Transverse colon (tissue), 4 donors: Measurements from ENCODE around the gene MN1. TPM values are rescaled to one million over a fixed set of nuclear protein-coding genes. Genes with fewer than 3 reads are reported as not detected.

Experiments used
- DNase-seq: peaks from one replicate; pipeline ENCODE4 v3.0.0-alpha.2; 2019
- H3K27ac ChIP-seq, 4 donors: fragments of 200-600 bp; sonication (generic); 2 replicates each; pipeline ENCODE4 v1.5.1; 2016 to 2018; ENCODE audit warnings: inconsistent platforms in 4 of 4
- H3K27me3 ChIP-seq: fragments of 200-600 bp; sonication (generic); 2 replicates; pipeline ENCODE4 v1.5.1; 2017; ENCODE audit warnings: inconsistent platforms
- H3K36me3 ChIP-seq, 4 donors: fragments of 200-600 bp; sonication (generic); 2 replicates each; pipeline ENCODE4 v1.5.1; 2017 to 2019; ENCODE audit warnings: inconsistent platforms in 4 of 4
- H3K4me1 ChIP-seq, 4 donors: fragments of 200-600 bp; sonication (generic); 2 replicates each; pipeline ENCODE4 v1.5.1; 2017 to 2020; ENCODE audit warnings: inconsistent platforms in 4 of 4
- H3K4me3 ChIP-seq, 4 donors: fragments of 200-600 bp; sonication (generic); 1 replicate in 1 of 4; 2 replicates in 3 of 4; pipeline versions ENCODE4 v1.5.1 to v1.6.1; 2017 to 2019; ENCODE audit warnings: inconsistent platforms in 4 of 4
- H3K9me3 ChIP-seq, 2 donors: fragments of 200-600 bp; sonication (generic); 2 replicates each; pipeline ENCODE4 v1.5.1; 2017 to 2019; ENCODE audit warnings: inconsistent platforms in 2 of 2
- EP300 ChIP-seq: sonication (generic); formaldehyde crosslinking; IDR thresholded peaks from one replicate; pipeline ENCODE4 v1.6.1; 2017; ENCODE audit warnings: antibody characterized with exemption, low read depth
- POLR2A ChIP-seq: fragments of 450-650 bp; IDR thresholded peaks from one replicate; pipeline ENCODE4 v1.6.1; 2016; ENCODE audit warnings: antibody characterized with exemption, mild to moderate bottlenecking, moderate library complexity
- POLR2AphosphoS5 ChIP-seq, 3 donors: sonication (generic); formaldehyde crosslinking; IDR thresholded peaks; one replicate each; pipeline ENCODE4 v1.6.1; 2016; ENCODE audit warnings: antibody characterized with exemption in 3 of 3
- WGBS, 2 donors: methylation state at CpG; one replicate each; pipeline ENCODE4 v1.1.5; 2018; ENCODE audit warnings: low coverage in 1 of 2; 5-methylcytosine and 5-hydroxymethylcytosine counted together
- in situ Hi-C, 4 donors: fragments of 200-750 bp; cut with MboI; loops; one replicate each; pipeline versions ENCODE4 v1.15.0 to v1.15.1; 2017; ENCODE audit warnings: low sequenced_read_pairs in 3 of 4, low pct_ligation_motif_present in 1 of 4, low pct_unique_long_range_greater_than_20kb in 1 of 4
- intact Hi-C: fragments of 100-400 bp; cut with DNase I; formaldehyde crosslinking; loops from one replicate; pipeline ENCODE4 v1.15.1; 2023; ENCODE audit warnings: low total_unique reads
- total RNA-seq, 4 donors: library from RNA; depleted of rRNA; stranded (reverse); fragments of >200 nt; gene quantifications; one replicate each; pipeline ENCODE4 v1.1.0, GENCODE V29; 2016
- TF ChIP-seq, protein P1 (sequence below), 5 experiments: fragments of 200-600 bp in 3 of 5; fragments of 450-650 bp in 2 of 5; sonication (generic) in 3 of 5; IDR thresholded peaks; 1 replicate in 2 of 5; 2 replicates in 3 of 5; pipeline ENCODE4 v1.5.1; 2016 to 2017; ENCODE audit warnings: antibody characterized with exemption in 5 of 5, inconsistent platforms in 3 of 5, mild to moderate bottlenecking in 2 of 5, moderate library complexity in 1 of 5

MN1 gene
- total RNA-seq, 4 donors from 2014 or later, result 1.1 to 4.2 (median 3.0) TPM

DNA sequence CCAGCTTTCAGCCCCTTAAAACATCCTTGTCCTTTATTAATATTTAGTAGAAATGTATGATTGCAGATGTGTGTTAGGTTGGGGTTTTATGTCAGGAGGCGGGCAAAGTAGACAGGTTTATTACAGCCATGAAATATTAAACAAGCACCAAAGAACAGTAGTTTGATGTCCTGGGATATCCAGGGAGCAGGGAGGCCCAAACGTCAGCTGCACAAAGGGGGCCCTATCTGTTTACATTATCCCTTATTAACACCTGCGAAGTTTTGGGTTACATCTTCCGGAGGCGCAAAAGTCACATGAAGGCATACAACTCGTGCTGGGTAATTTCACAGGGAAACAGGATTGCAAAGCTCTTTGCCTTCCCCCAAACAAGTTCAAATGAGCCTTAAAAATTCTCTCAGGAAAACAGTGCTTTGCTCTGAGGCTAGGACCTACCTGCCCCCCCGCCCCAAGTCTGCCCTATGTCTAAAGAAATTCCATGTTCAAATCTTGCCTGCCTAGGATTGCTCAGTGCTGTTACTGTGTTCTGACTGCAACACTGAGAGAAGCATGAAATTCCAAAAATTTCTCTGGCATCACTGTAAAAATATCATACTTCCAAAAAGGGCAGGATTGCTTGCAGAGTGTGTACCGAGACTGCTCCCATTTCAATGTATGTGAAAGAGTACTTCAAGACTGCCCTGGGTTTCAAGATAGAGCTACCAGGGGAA, 8.9 kb downstream of the MN1 start:
- no peak for DNase-seq
- peaks cover 13% of the 10 kb centered on the region for H3K27me3 ChIP-seq
- H3K9me3 ChIP-seq, result no peaks in the 10 kb centered on the region
- no peak overlapping the region for H3K4me3 ChIP-seq
- no peaks in the 10 kb centered on the region for H3K4me1 ChIP-seq
- TF ChIP-seq EP300 (no peak), POLR2AphosphoS5 (IDR thresholded peaks at IDR 0.05) (no peak)
- TF ChIP-seq, protein P1, sequence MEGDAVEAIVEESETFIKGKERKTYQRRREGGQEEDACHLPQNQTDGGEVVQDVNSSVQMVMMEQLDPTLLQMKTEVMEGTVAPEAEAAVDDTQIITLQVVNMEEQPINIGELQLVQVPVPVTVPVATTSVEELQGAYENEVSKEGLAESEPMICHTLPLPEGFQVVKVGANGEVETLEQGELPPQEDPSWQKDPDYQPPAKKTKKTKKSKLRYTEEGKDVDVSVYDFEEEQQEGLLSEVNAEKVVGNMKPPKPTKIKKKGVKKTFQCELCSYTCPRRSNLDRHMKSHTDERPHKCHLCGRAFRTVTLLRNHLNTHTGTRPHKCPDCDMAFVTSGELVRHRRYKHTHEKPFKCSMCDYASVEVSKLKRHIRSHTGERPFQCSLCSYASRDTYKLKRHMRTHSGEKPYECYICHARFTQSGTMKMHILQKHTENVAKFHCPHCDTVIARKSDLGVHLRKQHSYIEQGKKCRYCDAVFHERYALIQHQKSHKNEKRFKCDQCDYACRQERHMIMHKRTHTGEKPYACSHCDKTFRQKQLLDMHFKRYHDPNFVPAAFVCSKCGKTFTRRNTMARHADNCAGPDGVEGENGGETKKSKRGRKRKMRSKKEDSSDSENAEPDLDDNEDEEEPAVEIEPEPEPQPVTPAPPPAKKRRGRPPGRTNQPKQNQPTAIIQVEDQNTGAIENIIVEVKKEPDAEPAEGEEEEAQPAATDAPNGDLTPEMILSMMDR (IDR thresholded peaks at IDR 0.05), result no peak
- in situ Hi-C loops (no loop called here), intact Hi-C loops (loop anchor here (10.0 kb wide), 1 partner anchor 578 kb away; no protein-coding TSS in a partner anchor)
- no peaks in the 10 kb centered on the region for H3K36me3 ChIP-seq
- 61 to 66% methylated on average over 6 to 8 of the region's 8 CpGs for WGBS, 2 donors
- H3K27ac ChIP-seq, result peak overlapping the region in 3 of 4 donors; percentile 1 to 51 (median 5)

DNA sequence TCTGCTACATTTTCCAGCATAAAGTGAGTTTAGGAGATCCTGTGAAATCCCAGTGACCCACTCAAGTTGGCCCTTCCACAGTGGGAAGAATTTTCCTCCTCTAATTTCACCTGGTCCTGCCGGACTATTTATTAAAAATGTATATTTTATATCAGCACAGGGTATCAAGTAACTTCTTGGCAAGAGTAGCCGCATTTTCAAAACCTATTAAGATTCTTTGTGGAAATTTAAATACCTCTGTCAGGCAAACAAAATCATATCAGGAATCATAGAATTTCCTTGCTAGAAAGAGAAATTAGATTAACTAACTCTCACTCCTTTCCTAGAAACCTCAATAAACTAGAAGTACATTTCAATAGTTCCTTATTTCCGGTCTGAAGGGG, 9.7 kb downstream of the MN1 start:
- Histone ChIP-seq H3K27me3 (peaks cover 5% of the 10 kb centered on the region), H3K4me3 (no peak overlapping the region), H3K9me3 (no peaks in the 10 kb centered on the region), H3K27ac (peak overlapping the region in 3 of 4 donors; percentile 27 to 51 (median 36)), H3K36me3 (no peaks in the 10 kb centered on the region), H3K4me1 (no peaks in the 10 kb centered on the region)
- 58 to 63% methylated on average over 3 of the region's 3 CpGs for WGBS, 2 donors
- in situ Hi-C loops (no loop called here), intact Hi-C loops (loop anchor here (10.0 kb wide), 1 partner anchor 577 kb away; no protein-coding TSS in a partner anchor)
- TF ChIP-seq POLR2AphosphoS5 (IDR thresholded peaks at IDR 0.05), result no peak
- TF ChIP-seq, protein P1 (IDR thresholded peaks at IDR 0.05), result no peak
- no peak for TF ChIP-seq EP300
- no peak for TF ChIP-seq POLR2A
- no peak for DNase-seq

DNA sequence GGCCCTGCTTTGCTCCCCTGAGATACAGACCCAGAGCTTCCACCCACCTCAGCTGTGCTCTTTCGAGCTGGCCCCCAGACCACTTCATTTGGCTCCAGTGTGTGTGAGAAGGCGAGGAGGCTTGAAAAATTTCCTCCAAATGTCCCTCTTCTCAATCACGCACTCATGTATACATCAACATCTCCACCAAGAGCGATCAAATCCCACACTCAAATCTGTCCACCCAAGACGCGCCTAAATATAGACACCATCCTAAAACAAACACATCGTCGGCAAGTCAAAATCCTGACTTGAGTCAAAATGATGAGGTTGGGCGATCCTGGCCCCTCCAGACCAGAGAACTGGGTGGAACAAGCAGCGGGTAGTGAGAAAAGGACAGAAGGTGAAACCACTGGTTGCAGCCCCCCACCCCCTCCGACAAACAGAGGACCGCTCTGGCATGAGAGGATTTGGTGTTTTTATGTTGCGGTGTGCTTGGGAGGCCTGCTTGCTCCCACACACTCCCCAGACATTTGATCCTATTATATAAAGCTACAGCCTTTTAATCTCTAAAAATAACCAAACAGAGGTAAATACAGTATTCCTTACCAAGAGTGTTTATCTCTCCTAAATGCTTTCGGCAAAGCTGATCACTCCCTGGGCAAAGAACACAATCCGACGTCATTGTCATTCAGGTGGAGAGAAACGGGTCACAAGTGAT, 10.2 kb downstream of the MN1 start:
- H3K4me3 ChIP-seq, result no peak overlapping the region
- no peaks in the 10 kb centered on the region for H3K27me3 ChIP-seq
- in situ Hi-C loops (no loop called here), intact Hi-C loops (loop anchor here (10.0 kb wide), 1 partner anchor 577 kb away; no protein-coding TSS in a partner anchor)
- 65% methylated on average over 17 of the region's 17 CpGs; no CpG with 5 or more reads in 1 of the 2 donors for WGBS, 2 donors
- no peaks in the 10 kb centered on the region for H3K4me1 ChIP-seq
- H3K27ac ChIP-seq, result peak overlapping the region; percentile 25 to 51 (median 32)
- TF ChIP-seq EP300 (no peak), POLR2AphosphoS5 (IDR thresholded peaks at IDR 0.05) (no peak), POLR2A (no peak)
- TF ChIP-seq, protein P1 (IDR thresholded peaks at IDR 0.05), result no peak
- no peaks in the 10 kb centered on the region for H3K9me3 ChIP-seq
- no peaks in the 10 kb centered on the region for H3K36me3 ChIP-seq
- no peak for DNase-seq

DNA sequence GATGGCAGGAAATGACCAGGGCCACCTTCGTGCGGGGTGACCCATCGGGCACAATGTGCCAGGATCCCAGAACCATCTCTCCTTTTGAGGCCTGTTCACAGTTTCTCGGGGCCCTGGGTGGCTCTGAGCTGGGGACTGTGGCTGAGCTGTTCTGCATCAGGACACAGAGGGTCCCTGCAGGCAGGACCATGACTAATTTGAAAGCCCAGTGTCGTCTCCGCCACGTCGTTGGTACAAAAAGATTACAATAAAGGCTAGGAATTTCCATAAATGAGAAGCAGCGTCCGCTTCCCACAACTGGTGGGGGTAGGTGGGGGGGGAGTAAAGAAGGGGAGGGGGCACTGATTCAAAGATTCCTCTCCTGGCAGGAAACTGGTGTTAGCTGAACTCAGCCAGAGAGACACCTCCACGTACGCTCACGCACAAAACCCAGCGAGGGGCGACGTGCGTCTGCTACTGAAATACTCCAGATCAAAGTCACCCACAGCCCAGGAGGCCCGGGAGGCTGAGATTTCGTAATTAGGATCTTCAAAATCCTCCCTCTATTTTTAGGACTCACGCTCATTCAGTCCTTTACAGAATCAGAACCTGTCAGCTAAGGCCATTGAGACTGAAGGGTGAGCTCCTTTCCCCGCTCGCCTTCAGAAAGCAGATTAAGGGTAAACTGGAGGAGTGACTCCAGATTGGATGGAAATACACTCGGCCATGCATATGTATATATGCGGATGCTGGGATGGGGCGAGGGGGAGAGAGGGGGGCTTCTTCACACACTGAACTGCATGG, 11.0 kb downstream of the MN1 start:
- in situ Hi-C loops (no loop called here), intact Hi-C loops (loop anchor here (10.0 kb wide), 1 partner anchor 576 kb away; no protein-coding TSS in a partner anchor)
- Histone ChIP-seq H3K4me3 (no peak overlapping the region), H3K9me3 (no peaks in the 10 kb centered on the region), H3K27ac (peak overlapping the region; percentile 25 to 51 (median 32)), H3K36me3 (no peaks in the 10 kb centered on the region), H3K4me1 (peaks cover 0 to under 1% (median 0%) of the 10 kb centered on the region in 4 donors), H3K27me3 (no peaks in the 10 kb centered on the region)
- TF ChIP-seq, protein P1 (IDR thresholded peaks at IDR 0.05), result no peak
- TF ChIP-seq POLR2A, result no peak
- WGBS, 2 donors, result 51 to 80% methylated on average over 7 to 25 of the region's 25 CpGs
- no peak for DNase-seq
